Measurements from ENCODE around the gene ADAMTS14.

- TF ChIP-seq CTCF (IDR thresholded peaks at IDR 0.05) (no peak), ZFX (IDR thresholded peaks at IDR 0.05; ENCODE audit: borderline replicate concordance) (no peak)
Measured at GRCh38 chr10:70799124-70799523, 126.8 kb downstream of the ADAMTS14 start.

All from 22Rv1 (cell line).